Caco-2 (cell line): ENCODE measurements around the gene TMEM209. TPM values are rescaled to one million over a fixed set of nuclear protein-coding genes. Genes with fewer than 3 reads are reported as not detected.

ENCODE experiments used
- BruUV-seq: library from RNA; stranded (reverse); fragments of 400-500 nt; replicated peaks from 2 replicates; lab custom pipeline; 2021; lab: Mats Ljungman, UMichigan
- CTCF ChIA-PET: fragments of 300-600 bp; sonication (Branson Sonifier 250); formaldehyde crosslinking; loops from one replicate; lab custom pipeline; 2022; ENCODE audit warnings: antibody characterized with exemption; lab: Charles Lee
- POLR2A ChIA-PET: fragments of 300-600 bp; sonication (Branson Sonifier 250); formaldehyde crosslinking; loops from one replicate; lab custom pipeline; 2022; ENCODE audit warnings: antibody characterized with exemption; lab: Charles Lee
- DNase-seq, 2 experiments: peaks; one replicate each; pipeline versions ENCODE4 v3.0.0 to v3.0.0-alpha.2; 2020 to 2022
- H3K27me3 ChIP-seq: replicated peaks from 2 replicates; pipeline ENCODE4 v1.6.0; 2011; ENCODE audit warnings: low read length; ENCODE audit not compliant: control insufficient read depth, insufficient read depth
- H3K36me3 ChIP-seq: 2 replicates; pipeline ENCODE4 v1.5.1; 2011; ENCODE audit warnings: low read length; ENCODE audit not compliant: control insufficient read depth, insufficient read depth
- H3K4me1 ChIP-seq: fragments of 250-450 bp; sonication (Bioruptor Pico); 2 replicates; pipeline ENCODE4 v1.5.1; 2020; ENCODE audit warnings: mild to moderate bottlenecking
- H3K4me3 ChIP-seq: 2 replicates; pipeline ENCODE4 v1.5.1; 2011; ENCODE audit warnings: low read depth, mild to moderate bottlenecking, control low read depth, low read length
- H3K9me3 ChIP-seq: fragments of 250-450 bp; sonication (Bioruptor Pico); 2 replicates; pipeline ENCODE4 v1.5.1; 2020; ENCODE audit warnings: mild to moderate bottlenecking, moderate library complexity
- H3K27ac Mint-ChIP-seq: one replicate; pipeline ENCODE4 v1.8.0; 2022; ENCODE audit warnings: mixed read lengths; ENCODE audit not compliant: unreplicated experiment
- H3K27me3 Mint-ChIP-seq: one replicate; pipeline ENCODE4 v1.8.0; 2022; ENCODE audit warnings: mixed read lengths; ENCODE audit not compliant: insufficient read depth, unreplicated experiment
- H3K36me3 Mint-ChIP-seq: one replicate; pipeline ENCODE4 v1.8.0; 2022; ENCODE audit warnings: mild to moderate bottlenecking, mixed read lengths; ENCODE audit not compliant: insufficient read depth, unreplicated experiment
- H3K4me1 Mint-ChIP-seq: one replicate; pipeline ENCODE4 v1.8.0; 2022; ENCODE audit warnings: low read depth, mixed read lengths; ENCODE audit not compliant: unreplicated experiment
- H3K4me3 Mint-ChIP-seq: one replicate; pipeline ENCODE4 v1.8.0; 2022; ENCODE audit warnings: mild to moderate bottlenecking, moderate library complexity, mixed read lengths; ENCODE audit not compliant: unreplicated experiment
- H3K9me3 Mint-ChIP-seq: one replicate; pipeline ENCODE4 v1.8.0; 2022; ENCODE audit warnings: mixed read lengths; ENCODE audit not compliant: unreplicated experiment
- intact Hi-C: fragments of 100-400 bp; cut with micrococcal nuclease; formaldehyde crosslinking; loops from one replicate; pipeline ENCODE4 v1.10.0; 2022; ENCODE audit not compliant: unreplicated experiment
- total RNA-seq: library from RNA; stranded (reverse); gene quantifications from 2 replicates; pipeline ENCODE4 v1.2.3, GENCODE V29; 2022
- TF ChIP-seq, protein P1 (sequence below), 2 experiments: fragments of 200-600 bp in 1 of 2; IDR thresholded peaks; 1 replicate in 1 of 2; 2 replicates in 1 of 2; pipeline versions ENCODE4 v1.5.1 to v1.8.0; 2011 to 2022; ENCODE audit warnings: antibody characterized with exemption in 1 of 2, control low read depth in 1 of 2, inconsistent platforms in 1 of 2, low read depth in 1 of 2, low read length in 1 of 2, mild to moderate bottlenecking in 1 of 2, moderate library complexity in 1 of 2; ENCODE audit not compliant: insufficient read depth in 1 of 2, severe bottlenecking in 1 of 2, unreplicated experiment in 1 of 2

TMEM209 gene
- total RNA-seq, 1 experiment from 2014 or later, result 34.5 TPM

- H3K27me3 Mint-ChIP-seq, result no peaks in the 10 kb centered on the region
- H3K4me1 Mint-ChIP-seq, result no peaks in the 10 kb centered on the region
- H3K36me3 Mint-ChIP-seq, result no peaks in the 10 kb centered on the region
- no peaks in the 10 kb centered on the region for H3K9me3 Mint-ChIP-seq
- intact Hi-C loops, result no loop called here
- DNase-seq, result no peak
- H3K4me3 ChIP-seq, result no peak overlapping the region
- BruUV-seq, result no TSS peak
- no peaks in the 10 kb centered on the region for H3K27me3 ChIP-seq
- no peak overlapping the region for H3K27ac Mint-ChIP-seq
- no peak overlapping the region for H3K4me3 Mint-ChIP-seq
- peaks cover 5% of the 10 kb centered on the region; the same call in 1 of the 2 replicates for H3K4me1 ChIP-seq
- ChIA-PET POLR2A (no interaction called here), CTCF (no interaction called here)
- TF ChIP-seq, protein P1, sequence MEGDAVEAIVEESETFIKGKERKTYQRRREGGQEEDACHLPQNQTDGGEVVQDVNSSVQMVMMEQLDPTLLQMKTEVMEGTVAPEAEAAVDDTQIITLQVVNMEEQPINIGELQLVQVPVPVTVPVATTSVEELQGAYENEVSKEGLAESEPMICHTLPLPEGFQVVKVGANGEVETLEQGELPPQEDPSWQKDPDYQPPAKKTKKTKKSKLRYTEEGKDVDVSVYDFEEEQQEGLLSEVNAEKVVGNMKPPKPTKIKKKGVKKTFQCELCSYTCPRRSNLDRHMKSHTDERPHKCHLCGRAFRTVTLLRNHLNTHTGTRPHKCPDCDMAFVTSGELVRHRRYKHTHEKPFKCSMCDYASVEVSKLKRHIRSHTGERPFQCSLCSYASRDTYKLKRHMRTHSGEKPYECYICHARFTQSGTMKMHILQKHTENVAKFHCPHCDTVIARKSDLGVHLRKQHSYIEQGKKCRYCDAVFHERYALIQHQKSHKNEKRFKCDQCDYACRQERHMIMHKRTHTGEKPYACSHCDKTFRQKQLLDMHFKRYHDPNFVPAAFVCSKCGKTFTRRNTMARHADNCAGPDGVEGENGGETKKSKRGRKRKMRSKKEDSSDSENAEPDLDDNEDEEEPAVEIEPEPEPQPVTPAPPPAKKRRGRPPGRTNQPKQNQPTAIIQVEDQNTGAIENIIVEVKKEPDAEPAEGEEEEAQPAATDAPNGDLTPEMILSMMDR (IDR thresholded peaks at IDR 0.05; ENCODE audit: insufficient read depth in 1 of 2, low read depth in 1 of 2, low read length in 1 of 2, severe bottlenecking in 1 of 2, unreplicated experiment in 1 of 2), result no peak
- H3K36me3 ChIP-seq, result no peaks in the 10 kb centered on the region
- no peaks in the 10 kb centered on the region for H3K9me3 ChIP-seq
These were observed 59.6 kb downstream of the TMEM209 start for GRCh38 chr7:130145424-130146100.

GRCh38 chr7:130144312-130145171, 60.7 kb downstream of the TMEM209 start:
- no peaks in the 10 kb centered on the region for H3K27me3 Mint-ChIP-seq
- peaks cover 5% of the 10 kb centered on the region; the same call in 1 of the 2 replicates for H3K4me1 ChIP-seq
- H3K4me3 ChIP-seq, result no peak overlapping the region
- H3K9me3 ChIP-seq, result no peaks in the 10 kb centered on the region
- ChIA-PET CTCF (no interaction called here), POLR2A (no interaction called here)
- no peaks in the 10 kb centered on the region for H3K36me3 ChIP-seq
- intact Hi-C loops, result no loop called here
- H3K4me1 Mint-ChIP-seq, result no peaks in the 10 kb centered on the region
- H3K27ac Mint-ChIP-seq, result no peak overlapping the region
- H3K4me3 Mint-ChIP-seq, result no peak overlapping the region
- H3K27me3 ChIP-seq, result no peaks in the 10 kb centered on the region
- TF ChIP-seq, protein P1 (IDR thresholded peaks at IDR 0.05; ENCODE audit: insufficient read depth in 1 of 2, low read depth in 1 of 2, low read length in 1 of 2, severe bottlenecking in 1 of 2, unreplicated experiment in 1 of 2), result no peak
- H3K36me3 Mint-ChIP-seq, result no peaks in the 10 kb centered on the region
- no TSS peak for BruUV-seq
- no peaks in the 10 kb centered on the region for H3K9me3 Mint-ChIP-seq
- no peak for DNase-seq

DNA sequence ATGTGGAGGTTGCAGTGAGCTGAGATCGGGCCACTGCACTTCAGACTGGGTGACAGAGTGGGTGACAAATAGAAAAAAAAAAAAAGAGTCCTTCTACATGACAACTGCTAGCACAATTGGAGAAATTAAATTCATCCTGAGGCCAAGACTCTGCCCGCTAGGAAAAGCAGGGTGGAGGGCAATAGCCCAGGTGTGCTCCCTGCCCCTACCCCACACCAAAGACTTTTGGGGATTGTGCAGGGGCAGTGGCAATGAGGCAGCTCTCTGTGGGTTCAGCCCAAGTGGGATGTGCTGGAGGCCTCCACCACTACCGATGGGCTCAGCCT, 61.3 kb downstream of the TMEM209 start:
- H3K27me3 Mint-ChIP-seq, result no peaks in the 10 kb centered on the region
- H3K36me3 ChIP-seq, result no peaks in the 10 kb centered on the region
- H3K4me3 Mint-ChIP-seq, result no peak overlapping the region
- no peak overlapping the region for H3K27ac Mint-ChIP-seq
- no peaks in the 10 kb centered on the region for H3K9me3 ChIP-seq
- intact Hi-C loops, result no loop called here
- no peaks in the 10 kb centered on the region for H3K9me3 Mint-ChIP-seq
- H3K27me3 ChIP-seq, result no peaks in the 10 kb centered on the region
- no peak overlapping the region for H3K4me3 ChIP-seq
- ChIA-PET CTCF (no interaction called here), POLR2A (no interaction called here)
- peaks cover 5% of the 10 kb centered on the region for H3K36me3 Mint-ChIP-seq
- peaks cover 5% of the 10 kb centered on the region; the same call in 1 of the 2 replicates for H3K4me1 ChIP-seq
- no peaks in the 10 kb centered on the region for H3K4me1 Mint-ChIP-seq
- TF ChIP-seq, protein P1 (IDR thresholded peaks at IDR 0.05; ENCODE audit: insufficient read depth in 1 of 2, low read depth in 1 of 2, low read length in 1 of 2, severe bottlenecking in 1 of 2, unreplicated experiment in 1 of 2), result no peak
- DNase-seq, result no peak
- no TSS peak for BruUV-seq
